HG02763 (cell line): Measurements from ENCODE around the gene ZFHX3.
A peak's percentile ranks its signal among the peaks of the same experiment; 100 is the strongest.

Experiments
- ATAC-seq: cut with Tn5 transposase; IDR thresholded peaks from one replicate; pipeline ENCODE4 v1.9.1; 2021; ENCODE audit warnings: mild to moderate bottlenecking, moderate library complexity; ENCODE audit not compliant: unreplicated experiment

Gene ZFHX3

DNA sequence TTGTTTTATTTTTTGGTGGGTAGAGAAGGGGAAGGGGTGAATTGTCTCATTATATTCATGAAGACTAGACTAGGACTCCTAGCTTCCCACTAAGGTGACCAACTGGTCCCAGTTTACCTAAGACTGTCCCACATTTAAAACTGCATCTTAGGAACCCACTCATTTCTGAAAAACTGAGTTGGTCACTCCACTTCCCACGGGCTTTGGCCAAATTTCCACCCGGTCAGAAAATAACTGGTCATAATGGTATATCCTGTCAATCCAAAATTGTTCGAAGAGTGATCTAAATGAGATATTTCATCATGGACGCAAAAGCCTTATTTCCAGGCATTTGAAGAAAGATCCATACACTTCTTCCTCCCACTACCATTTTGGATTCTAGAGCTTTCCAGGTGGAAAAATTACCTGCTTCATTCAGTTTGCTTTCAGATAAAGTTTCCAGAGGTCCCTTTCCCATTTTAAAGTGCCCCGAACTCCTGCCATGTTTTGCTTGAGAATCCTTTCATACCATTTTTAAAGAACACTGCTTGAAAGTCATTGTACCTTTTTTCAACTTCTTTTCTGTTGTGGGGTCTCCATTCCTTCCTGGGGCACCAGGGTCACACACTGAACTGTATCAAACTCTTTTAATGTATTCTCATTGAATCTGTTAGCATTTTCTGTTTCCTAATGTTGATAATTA lies 21.8 kb upstream of the ZFHX3 start:
- ATAC-seq = no peak

DNA sequence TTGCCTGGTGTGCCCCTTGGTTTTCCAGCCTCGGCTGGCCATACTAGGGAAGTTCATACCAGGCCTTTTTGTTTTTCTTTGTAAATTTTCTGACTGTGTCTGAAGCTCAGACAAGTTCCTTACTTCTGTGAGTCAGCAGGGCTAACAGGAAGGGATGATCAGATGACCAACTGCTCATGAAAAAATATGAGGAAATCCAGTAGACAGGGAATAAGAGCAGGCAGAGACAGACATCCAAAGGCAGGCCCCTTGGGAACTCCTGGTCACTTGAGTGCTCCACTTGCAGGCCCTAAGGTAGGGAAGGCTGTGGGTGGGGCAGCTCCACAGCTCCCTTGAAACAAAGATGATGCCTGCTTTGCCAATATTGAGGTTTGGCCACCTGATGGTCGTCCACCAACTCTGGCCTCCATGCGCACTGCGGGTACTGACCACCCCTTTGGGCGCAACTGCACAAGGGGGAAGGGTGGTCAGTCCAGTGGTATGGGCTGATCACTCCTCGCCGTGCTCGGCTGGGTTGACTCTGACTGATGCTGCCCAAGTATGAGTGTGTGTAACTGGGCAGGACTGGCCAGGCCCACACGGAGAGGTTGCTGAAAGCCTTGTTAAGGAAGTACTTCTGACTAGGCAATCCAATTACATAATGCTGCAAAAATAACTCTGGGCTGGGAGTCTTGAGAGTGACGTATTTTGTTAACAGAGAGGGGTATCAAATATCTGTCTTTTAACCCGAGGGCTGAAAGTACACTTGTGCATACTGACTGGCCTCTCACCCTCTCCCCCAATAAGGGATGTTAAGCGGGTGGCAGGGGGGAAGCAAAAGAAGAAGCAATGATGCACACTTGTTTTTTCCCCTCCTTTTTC lies 20.8 kb upstream of the ZFHX3 start:
- no peak for ATAC-seq

GRCh38 chr16:73067671-73068540 lies 20.0 kb upstream of the ZFHX3 start:
- ATAC-seq = no peak

GRCh38 chr16:73066927-73067670 lies 19.2 kb upstream of the ZFHX3 start:
- no peak for ATAC-seq

DNA sequence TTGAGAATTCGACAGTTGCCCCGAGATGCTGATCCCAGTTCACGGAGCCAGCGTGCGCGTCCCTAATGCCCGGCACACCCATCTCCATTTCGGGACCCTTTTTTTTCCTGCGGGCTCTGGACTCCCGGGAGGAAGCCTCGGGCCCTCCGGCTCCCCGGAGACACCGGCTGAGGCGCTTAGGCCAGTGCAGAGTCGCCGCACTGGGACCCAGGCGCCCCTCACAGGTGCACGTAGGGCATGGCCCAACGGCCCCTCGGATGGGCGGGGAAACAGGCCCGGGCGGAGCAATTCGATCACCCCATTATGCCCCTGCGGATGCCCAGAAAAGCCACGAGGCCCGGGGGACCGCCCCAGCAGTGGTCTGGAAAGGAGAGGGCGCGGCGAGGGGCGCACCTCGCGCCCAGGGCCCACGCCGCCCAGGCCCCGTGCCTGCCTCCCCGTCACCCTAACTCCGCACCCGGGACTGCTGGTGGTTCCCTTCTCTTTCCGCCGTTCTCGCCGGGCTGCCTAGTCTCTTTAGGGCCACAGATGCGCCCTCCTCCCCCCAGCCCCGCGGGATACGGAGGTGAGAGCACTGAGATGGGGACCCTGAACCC lies 18.5 kb upstream of the ZFHX3 start:
- ATAC-seq = no peak

GRCh38 chr16:73065632-73066330 lies 17.9 kb upstream of the ZFHX3 start:
- ATAC-seq = no peak

- ATAC-seq = no peak
Measured at GRCh38 chr16:73064994-73065545, 17.1 kb upstream of the ZFHX3 start.

DNA sequence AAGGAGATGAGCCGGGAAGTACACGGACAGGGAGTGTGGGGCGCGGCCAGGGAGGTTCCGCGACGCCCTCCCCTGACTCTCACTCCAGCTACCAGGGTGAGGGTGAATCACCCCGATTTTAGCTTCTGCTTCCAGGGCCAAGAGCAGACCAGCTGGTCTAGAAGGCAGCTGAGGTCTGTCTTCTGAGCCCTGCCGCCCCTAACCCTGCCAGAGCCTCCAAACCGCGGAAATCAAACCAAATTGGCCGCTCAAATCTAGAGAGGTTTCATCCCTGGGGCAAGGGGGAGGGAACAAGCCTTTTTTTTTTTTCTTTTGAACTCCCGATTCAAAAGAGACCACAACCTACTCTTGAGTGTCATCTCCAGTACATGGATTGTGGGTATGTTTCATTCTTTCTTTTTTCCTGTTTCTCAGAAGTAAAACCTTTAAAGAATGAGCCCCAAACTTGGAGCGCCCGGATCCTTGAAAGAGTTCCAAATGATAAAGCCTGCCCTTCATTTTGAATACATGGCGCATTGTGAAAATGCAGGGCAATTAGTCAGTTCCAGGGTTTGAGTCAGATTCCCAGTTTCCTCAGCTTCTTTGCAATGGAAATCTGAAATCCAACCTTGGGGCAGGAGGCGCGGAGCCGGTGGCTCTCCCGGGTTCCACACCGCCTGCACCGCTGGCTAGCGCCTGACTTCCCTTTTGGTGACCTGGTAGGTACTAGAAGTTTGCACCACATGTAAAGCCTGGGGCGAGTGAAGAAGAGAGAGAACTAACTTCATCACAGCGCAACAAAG lies 16.5 kb upstream of the ZFHX3 start:
- no peak for ATAC-seq

- ATAC-seq = no peak
Measured at GRCh38 chr16:73063854-73064211, 15.9 kb upstream of the ZFHX3 start.

DNA sequence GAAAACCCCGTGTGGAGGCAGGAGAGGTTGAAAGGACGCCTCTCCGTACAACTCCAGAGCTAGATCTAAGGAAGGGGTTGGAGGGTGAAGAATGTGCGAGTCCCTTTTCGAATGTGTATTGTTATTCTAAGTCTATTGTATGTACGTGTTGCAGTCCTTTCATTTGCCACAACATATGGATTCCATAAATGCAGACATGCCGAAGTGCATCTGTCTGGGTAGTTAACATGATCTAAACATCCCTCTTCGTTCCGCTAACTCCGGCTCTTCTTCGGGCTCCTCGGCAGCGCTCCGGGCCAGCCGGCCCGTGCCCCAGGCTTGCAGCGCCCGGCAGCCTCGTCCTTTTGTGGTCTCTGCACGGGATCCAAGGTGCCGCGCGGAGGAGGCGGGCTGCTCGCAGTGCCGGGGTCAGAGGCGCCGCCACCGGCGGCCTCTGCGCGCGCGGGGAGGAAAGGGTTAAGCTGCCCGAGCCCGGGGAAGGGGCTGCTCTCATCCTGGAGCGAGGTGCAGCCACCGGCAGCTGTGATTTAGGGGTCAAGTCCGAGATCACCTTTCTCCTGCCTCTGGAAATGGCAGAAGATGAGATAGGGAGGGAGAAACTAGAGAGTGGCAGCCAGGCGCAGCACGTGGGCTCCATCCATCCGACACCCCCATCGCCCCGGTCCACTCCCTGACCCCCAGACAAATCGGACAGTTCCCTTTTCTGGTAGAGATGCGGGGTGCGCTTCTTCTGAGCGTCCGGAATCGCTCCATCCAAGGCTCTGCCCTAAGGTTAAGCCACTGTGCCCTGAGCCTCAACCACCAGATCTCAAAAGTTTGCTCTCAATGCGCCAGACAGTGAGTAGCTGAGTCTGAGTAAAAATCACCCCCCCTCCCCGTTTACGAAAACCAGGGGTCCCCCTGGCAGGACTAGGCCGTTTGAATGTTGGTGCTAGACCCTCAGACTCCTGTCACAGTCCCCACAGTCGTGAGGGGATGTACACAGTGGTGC lies 15.1 kb upstream of the ZFHX3 start:
- no peak for ATAC-seq

- ATAC-seq = no peak
Measured at GRCh38 chr16:73062001-73062616, 14.2 kb upstream of the ZFHX3 start.

GRCh38 chr16:73060892-73061490 lies 13.1 kb upstream of the ZFHX3 start:
- no peak for ATAC-seq

- ATAC-seq = no peak
Measured at GRCh38 chr16:73059779-73060615, 12.1 kb upstream of the ZFHX3 start.

- ATAC-seq = peak; percentile 26
Measured at GRCh38 chr16:73058616-73059409, 10.9 kb upstream of the ZFHX3 start.

DNA sequence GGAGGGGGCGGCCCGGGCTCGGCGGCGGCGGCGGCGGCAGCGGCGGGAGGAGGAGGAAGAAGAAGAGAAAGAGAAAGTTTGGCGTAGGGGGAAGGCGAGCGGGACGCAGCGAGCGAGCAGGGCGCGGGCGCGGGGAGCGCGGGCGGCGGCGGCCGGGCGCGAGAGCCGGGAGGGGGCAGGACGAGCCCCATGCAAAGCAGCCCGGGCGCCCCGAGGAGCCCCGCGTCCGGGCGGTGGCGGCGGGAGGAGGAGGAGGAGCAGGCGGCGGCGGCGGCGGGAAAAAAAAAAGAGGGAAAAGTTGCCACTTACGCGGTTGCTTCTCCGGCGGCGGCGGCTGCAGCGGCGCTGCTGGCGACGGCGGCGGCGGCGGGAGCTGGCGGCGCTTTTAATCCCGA lies 10.3 kb upstream of the ZFHX3 start:
- ATAC-seq = peak; percentile 73
